Central memory CD4-positive, alpha-beta T cell (primary cell): ENCODE measurements around the gene WFDC8.

Experiments used
- DNase-seq: peaks from one replicate; pipeline ENCODE4 v3.0.0; 2022

Gene WFDC8

GRCh38 chr20:45547206-45547770, 31.8 kb downstream of the WFDC8 start, which contains the start of gene EPPIN:
TSS of gene EPPIN (minus strand) at chr20:45547401. CDS start at chr20:45547357, 44 bp downstream.
- no peak for DNase-seq

DNA sequence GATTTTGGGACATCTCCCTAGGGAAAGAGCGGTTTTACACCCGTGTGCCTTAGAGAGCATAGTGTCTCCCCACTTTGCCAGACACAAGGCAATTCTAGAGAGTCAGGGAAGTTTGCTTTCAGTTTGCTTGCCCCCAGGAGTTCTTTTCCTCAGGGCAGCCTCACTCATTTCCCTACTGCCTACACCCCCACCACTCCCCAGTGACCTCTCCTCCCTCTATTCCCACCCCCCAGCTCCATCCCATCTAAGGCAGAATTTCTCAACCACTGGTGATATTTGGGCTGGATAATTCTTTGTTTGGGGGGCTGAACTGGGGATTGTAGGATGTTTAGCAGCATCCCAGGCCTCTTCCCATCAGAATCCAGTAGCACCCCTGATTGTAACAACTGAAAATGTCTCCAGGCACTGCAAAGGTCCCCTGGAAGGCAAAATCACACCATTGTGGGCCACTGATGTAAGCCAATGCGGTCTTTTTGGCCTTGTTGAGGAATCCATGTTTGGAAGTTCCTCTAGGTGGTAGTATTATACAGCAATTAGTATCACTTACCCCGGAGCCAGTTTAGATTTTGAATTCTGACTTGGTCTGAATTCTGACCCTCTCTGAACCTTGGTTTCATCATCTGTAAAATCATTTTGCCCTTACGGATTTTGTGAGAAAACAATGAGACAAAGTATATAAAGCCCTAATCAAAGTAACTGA, 33.2 kb downstream of the WFDC8 start:
- DNase-seq, result no peak

- DNase-seq, result no peak
These were observed 33.7 kb downstream of the WFDC8 start for GRCh38 chr20:45545351-45545750.

DNA sequence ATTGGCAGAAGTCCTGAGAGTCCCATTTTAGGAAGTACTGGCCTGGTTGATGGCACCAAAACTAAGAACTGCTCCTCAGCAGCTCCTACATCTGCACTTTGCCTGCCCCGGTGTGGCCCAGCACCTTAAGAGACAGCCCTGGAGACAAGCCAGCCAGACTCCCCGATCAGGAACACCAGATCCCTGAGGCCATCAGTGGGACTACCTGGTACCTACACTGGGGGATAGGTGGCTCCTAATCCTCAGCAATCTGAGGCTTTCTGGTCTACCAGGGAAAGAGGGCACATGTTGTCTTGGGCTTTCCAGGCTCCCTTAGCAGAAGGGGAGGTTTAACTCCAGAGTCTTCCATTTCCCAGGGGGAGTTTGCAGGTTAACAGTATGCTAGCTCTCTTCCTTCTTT, 39.7 kb downstream of the WFDC8 start, which contains the start of gene WFDC6:
Gene WFDC6 (minus strand): TSS at position 101 of the 400 bp plus-strand sequence. CDS start 75 bp downstream, at position 26.
- DNase-seq, result no peak

GRCh38 chr20:45538209-45538799, 40.8 kb downstream of the WFDC8 start:
- no peak for DNase-seq

DNA sequence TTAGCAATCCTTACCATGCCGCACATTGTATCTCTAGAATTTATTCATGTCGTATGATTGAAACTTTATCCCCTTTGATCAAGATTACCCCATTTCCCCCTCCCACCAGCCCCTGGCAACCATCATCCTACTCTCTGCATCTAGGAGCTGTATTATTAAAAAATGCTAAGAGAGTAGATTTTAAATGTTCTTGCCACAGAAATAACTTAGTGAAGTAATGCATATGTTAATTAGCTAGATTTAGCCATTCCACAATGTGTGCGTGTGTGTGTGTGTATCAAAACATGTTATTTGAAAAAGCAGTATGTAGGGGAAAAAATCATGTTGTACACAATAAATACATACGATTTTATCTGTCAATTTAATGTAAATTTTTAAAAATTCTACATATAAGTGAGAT, 51.8 kb downstream of the WFDC8 start:
- no peak for DNase-seq

DNA sequence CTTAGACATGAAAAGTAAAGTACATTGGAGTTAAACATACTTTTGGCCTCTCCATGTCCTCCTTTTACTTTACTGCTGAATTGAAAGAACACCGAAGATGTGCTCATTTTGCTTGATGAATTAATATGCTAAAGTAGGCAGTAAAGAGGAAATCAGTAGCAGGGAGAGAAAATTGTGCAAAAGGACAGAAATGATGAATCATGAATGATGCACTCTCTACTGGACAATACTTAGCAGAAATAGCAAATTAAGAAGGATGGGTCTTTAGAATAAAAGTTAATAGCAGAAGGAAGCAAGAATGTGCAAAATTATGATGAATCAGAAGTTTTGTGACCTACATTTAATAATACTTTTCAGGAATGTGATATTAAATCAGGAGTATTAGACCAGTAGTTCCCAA, 55.3 kb downstream of the WFDC8 start:
- DNase-seq, result no peak

- no peak for DNase-seq
These were observed 60.8 kb downstream of the WFDC8 start for GRCh38 chr20:45518282-45518681.

GRCh38 chr20:45515147-45515913, 63.8 kb downstream of the WFDC8 start, which contains the start of gene SPINT3:
TSS of gene SPINT3 (minus strand) at chr20:45515622. CDS start at chr20:45515608, 14 bp downstream.
- no peak for DNase-seq

DNA sequence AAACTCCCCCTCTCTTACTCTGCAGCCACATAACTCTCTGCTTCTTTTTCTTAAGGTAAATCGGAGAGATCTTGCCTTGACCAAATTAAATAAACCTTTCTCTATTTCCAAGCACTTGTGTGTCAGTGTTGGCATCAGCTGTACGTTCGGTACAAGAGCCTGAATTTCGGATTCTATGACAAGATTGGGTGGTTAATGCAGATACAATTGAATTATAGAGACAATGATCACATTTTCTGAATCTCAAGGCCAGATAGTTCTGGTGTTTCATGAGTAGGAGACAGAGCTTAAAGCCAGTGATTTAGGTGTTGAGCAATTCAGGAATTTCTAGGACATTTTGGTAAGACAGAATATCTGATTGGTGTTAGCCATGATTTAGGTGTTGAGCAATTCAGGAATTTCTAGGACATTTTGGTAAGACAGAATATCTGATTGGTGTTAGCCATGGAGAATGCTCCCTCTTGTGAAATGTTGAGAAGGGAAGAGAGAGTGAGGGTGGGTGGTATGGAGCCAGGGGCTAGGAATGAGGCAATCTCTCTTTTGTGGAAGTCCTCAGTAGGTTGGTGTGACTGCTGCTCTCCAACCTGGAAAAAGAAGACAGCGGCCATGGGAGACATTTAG, 68.7 kb downstream of the WFDC8 start:
- no peak for DNase-seq

GRCh38 chr20:45509091-45509490, 70.0 kb downstream of the WFDC8 start:
- DNase-seq, result no peak

GRCh38 chr20:45508068-45508886, 70.8 kb downstream of the WFDC8 start:
- DNase-seq, result no peak

DNA sequence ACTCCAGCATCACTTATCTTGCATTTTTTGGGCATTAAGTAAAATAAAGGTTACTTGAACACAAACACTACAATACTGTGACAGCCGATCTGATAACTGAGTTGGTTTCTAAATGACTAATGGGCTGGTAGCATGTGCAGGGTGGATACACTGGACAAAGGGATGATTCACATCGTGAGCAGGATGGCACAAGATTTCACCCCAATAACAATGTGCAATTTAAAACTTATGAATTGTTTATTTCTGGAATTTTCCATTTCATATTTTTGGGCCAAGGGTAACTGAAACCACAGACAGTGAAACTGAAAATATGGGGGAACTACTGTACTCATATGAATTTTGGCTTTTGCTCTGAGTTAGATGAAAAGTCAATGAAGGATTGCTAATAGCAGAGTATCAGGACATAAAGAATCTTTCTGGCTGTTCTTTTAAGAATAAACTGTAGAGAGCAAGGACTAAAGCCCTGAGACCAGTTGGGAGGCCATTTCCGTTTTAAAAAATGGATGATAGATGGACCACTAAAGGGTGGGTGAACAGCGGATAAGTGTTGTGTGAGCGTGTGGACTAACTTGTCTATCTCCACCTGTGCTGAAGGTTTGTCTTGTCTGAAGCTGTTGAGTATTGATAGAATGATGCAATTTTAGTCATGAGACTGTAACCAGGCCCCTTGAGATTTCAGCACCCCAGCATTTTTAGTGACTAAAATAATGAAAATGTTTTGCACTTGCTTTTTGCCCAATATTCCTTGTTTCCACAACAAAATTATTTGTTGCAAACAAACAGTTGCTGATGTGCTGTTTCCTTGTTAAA, 71.9 kb downstream of the WFDC8 start:
- DNase-seq, result no peak

- no peak for DNase-seq
These were observed 72.7 kb downstream of the WFDC8 start for GRCh38 chr20:45506398-45506797.

DNA sequence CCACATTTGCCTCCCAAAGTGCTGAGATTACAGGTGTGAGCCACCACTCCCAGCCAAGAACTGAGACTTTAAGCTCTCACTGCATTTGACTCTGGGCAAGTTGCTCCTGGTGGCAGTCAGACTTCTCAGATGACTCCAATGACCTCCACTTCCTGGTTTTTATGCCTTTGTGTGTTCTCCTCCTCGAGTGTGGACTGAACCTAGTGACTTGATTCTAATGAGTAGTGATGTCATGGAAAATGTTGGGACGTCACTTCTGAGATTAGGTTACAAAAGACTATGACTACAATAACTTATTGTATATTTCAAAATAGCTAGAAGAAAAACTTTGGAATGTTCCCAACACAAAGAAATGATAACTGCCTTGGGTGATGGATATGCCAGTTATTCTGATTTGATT, 75.7 kb downstream of the WFDC8 start:
- no peak for DNase-seq

GRCh38 chr20:45502561-45502960, 76.5 kb downstream of the WFDC8 start:
- no peak for DNase-seq
